DMS153 (cell line): ENCODE data around the gene PSMD5.
A peak's percentile ranks its signal among the peaks of the same experiment; 100 is the strongest.
"Not testable (repeated sequence)": the region's sequence is repeated elsewhere in the genome, so short reads cannot be mapped to it uniquely, and the experiment has no call there.

Experiments
- DNase-seq: peaks from one replicate; lab custom pipeline; 2025; lab: John Stamatoyannopoulos, UW

PSMD5 gene

DNA sequence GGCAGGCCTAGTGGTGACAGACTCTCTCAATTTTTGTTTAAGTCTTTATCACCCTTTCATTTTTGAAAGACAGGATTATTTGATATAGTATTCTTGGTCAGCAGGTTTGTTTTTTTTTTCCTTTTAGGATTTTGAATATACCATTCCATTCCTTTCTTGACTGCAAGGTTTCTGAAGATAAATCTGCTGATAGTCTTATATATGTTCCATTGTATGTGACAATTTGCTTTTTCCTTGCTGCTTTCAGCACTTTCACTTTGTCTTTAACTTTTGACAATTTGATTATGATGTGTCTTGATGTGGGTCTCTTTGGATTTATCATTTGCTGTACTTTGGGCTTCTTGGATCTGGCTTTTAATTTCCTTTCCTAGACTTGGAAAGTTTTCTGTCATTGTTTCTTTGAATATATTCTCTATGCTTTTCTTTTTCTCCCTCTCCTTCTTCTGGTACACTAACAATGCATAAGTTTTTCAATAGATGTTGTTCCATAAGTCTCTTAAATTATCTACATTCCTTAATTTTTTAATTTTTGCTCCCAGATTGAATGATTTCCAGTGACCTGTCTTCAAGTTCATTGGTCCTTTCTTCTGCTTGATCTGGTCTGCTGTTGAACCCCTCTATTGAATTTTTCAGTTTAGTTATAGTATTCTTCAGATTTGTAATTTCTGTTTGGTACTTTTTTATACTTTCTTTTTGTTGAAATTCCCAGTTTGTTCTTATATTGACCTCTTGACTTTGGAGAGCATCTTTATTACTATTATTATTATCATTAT lies 34.9 kb downstream of the PSMD5 start:
- DNase-seq, result no peak

DNA sequence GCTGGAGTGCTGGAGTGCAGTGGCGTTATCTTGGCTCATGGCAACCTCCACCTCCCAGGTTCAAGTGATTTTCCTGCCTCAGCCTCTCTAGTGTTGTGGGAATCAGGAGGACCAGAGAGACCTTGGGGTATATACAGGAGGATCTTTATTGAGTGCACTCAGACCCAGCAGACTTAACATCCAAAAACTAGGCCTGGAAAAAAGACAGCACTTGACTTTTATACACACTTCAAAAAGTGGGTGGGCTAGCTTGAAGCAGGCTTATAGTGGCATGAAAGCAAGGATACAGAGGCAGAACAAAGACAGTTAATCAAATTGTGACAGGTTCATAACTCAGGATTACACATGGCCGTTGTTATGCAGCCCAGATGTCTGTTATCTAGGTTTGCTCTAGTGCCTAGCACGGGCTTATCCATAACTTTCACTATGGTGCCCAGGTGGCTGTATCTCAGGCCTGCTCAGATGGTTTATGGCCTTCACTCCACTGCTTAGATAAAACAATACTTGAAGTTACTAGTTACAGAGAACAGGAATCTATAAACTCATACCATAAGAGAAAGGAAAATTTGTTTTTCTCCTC lies 37.8 kb downstream of the PSMD5 start:
- DNase-seq, result not testable (repeated sequence)

DNA sequence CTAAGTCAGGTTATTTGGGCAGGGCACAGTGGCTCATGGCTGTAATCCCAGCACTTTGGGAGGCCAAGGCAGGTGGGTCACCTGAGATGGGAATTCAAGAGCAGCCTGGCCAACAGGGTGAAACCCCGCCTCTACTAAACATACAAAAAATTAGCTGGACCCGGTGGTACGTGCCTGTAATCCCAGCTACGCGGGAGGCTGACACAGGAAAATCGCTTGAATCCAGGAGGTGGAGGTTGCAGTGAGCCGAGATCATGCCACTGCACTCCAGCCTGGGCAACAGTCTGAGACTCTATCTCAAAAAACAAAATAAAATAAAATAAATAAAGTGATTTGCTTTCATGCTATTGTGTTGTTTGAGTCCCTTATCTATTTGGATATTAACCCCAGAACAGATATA lies 41.3 kb downstream of the PSMD5 start:
- DNase-seq, result no peak

DNA sequence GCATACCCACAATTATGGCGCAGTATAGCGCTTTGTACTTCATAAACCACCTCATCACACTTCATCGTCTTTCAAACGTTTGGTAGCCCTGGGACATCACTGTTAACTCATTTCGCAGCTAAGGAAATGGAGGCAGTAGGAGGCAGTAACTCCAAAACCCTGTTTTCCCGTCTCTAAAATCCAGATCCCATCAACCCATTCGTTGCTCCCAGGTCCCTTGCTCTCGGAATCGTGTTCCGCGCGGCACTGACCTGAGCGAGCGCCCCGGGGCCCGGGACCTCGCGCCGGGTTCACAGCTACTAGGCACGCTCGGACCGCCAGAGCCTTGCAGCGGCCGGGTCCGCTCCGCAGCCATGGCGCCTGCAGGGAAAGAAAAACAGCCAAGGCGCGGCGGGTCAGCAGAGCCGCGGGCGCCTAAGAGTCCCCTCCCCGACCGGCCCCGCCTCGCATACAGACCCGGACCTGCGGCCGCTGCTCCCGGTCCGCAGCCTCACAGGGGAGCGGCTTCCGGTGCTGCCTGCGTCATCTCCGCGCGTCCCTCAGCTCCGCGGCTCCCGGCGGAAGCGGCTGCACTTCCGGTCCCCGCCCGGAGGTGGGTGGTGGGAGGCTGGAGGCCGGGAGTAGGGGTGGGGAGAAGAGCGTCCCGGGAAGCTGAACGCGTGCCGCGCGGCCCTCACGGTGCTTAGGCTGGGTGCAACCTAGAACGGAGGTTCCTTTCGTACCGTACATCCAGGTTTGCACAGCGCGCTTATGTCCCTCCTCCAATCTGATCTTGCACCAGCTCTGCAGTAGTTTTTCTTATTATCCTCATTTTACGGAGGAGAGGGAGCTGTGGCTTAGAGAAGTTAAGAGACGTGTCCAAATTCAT lies 49.6 kb downstream of the PSMD5 start, which contains the start of gene FBXW2:
FBXW2 (minus strand) TSS at position 519 of the 868 bp plus-strand sequence. CDS start 5,158 bp downstream, outside the sequence.
- peak; percentile 80 for DNase-seq

DNA sequence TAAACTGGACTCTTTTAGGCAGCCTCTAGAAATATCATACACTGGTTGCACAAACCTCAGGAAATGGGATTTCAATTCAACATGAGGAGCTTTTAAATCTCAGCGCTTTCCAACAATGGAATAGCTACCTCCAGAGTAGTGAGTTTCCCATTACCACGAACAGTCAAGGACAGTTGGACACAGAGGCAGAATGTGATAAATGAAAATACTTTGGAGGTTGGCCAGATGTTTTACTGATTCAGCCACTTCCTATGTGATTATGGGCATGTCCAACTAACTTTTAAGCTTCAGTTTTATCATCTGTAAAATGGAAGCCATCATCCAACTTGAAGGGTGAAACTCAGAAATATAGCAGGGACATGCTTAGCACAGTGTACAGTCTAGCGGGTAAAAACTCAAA lies 51.6 kb downstream of the PSMD5 start:
- DNase-seq, result no peak

DNA sequence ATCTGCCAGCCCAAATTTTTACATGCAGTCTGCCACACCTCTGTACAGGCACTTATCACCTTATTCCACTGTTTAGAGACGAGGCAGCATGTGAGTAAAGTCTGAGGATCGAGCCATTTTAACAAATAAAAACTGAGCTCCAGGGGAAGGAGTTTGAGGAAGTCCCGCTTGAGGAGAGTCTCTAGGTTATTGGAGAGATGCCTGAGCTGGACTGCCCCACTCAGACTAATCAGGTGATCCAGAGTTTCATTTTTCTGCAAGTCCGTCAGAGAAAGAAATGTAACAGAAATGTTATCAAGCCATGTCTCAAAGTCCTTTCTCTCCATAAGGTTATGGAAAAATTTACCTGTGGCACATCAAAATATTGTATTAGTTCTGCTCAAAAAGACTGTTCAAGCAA lies 54.8 kb downstream of the PSMD5 start:
- no peak for DNase-seq

DNA sequence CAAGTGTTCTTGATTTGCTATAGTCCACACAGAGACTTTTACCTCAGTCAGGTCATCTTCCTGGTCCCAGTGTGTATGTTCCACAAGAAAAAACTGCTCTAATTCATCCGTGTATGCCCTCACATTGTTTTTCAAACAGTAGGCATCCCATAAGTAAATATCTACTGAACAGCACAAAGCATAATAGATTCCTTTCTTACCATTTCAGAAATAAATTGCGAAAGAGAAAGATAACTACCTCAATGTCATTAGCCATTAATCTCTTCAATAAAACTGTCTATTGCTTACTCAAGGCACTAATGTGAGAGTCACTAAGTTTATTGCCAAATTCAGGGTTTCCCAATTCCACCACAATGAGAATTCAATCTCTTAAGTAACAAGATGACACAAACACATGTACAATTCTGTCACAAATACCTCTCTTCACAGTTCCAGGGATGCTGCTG lies 59.1 kb downstream of the PSMD5 start:
- no peak for DNase-seq

DNA sequence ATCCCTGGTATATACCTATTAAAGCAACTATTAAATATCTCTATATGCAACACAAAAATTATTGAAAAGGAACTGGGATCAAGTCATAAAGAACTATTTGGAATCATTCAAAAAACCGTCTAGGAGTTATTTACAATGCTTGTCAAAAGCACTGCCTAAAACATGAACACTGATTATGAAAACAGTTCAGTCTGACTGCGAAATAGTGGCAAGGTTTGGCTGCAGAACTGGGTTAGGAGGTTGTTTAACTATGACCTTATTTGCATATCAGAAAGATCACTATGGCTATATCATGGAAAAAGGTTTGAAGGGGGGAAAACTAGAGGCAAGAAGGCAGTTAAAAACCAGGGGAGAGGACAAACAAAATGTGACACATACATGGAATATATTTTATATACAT lies 61.5 kb downstream of the PSMD5 start:
- no peak for DNase-seq

DNA sequence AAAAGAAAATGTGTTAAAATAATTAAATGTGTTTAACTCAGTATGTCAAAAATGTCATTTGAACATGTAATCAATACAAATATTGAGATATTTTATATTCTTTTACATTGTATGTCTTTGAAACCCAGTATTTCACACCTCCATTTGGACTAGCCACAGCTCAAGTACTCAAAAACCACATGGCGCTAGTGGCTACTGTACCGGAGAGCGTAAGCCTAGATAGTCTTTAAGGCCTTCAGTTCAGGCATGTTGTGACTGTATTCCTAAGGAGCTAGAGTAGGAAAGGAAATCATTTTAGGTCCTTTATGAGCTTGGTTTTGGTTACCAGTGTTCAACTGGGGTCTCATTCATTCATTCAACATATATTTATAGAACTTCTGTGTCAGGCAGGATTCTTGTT lies 62.4 kb downstream of the PSMD5 start:
- no peak for DNase-seq

DNA sequence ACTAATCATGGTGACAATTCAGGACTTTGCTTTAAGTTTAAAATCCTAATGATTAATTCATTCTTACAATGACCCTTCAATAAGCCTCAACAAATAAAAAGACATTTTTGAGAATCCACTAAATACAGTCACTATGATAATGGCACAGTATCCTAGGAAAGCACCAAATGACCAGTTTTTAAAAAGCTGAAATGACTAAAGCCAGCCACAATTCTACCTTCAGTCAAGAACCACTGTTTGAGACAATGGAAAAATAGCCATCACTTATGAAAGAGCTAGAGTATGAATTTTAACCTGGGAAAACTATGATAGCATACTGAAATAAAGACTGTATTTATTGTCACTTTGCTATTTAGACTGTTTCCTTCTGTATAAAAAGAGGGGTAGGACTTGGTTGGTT lies 63.5 kb downstream of the PSMD5 start:
- DNase-seq, result no peak

DNA sequence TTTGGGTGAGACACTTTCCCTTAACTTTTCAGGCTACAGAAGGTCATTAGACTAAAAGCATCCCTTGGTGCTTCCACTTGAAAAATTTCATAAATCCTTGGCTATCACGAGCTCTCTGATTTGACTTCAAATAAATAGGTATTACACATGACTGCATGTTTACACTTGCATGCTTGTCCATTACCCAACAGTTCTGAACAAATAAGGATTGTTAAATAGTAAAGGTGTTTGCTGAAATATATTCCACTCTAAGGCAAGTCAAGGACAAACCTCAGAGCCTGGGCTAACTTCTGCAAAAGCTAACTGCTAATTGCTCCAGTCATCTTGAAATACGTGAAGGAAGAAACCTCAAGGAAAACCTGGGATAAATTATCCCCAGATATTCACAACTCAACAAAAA lies 64.0 kb downstream of the PSMD5 start:
- no peak for DNase-seq

DNA sequence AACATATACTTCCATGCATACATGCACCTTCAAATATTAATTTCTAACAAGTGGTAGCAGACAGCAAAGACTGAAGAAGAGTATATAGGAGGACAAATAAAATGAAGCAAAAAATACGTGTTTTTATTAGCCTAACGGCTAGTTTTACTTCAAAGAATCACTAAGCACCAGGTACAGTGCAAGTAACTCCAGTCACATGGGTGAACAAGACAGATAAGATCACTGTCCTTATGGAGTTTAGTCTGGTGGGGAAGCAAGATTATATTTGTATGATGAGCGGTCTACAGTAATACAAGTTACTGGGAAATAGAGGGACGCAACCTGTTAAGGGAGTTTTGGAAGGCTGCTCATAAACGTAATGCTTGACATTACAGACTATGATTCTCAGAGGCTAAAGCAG lies 65.5 kb downstream of the PSMD5 start:
- no peak for DNase-seq

DNA sequence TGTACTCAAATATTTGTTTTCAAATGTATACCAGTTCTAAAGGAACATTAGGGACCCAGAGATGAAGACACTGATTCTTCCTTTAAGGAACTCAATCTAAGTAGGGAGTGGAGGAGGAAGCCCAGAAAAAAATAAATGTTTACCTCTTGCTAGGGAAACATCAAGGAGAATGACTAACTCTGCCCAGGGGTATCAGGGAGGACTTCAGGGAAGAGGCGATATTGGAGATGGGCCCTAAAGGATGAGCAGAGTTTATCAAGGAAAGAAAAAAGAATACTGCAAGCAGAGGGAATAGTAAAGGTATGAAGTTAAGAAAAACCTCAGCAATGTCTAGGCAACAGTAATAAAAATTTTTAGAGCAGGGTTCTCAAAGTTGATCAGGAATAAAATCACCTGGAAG lies 65.9 kb downstream of the PSMD5 start:
- no peak for DNase-seq

DNA sequence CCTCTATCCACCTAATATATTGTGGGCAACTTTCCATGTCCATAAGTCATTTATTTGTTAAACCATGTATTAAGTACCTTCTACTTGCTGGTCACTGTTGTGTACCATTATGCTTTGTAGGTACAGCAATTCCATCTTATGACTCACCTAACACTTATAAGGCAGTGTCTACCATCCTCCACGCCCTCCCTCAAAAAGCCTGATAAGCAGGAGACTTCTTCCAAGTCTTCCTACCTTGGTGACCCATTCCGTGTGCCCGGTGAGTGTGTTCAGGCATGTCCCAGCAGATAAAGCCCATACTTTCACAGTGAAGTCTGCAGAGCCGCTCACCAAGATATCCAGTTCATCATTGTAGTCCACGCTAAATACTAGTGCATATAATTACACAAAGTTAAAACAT lies 66.9 kb downstream of the PSMD5 start:
- no peak for DNase-seq

DNA sequence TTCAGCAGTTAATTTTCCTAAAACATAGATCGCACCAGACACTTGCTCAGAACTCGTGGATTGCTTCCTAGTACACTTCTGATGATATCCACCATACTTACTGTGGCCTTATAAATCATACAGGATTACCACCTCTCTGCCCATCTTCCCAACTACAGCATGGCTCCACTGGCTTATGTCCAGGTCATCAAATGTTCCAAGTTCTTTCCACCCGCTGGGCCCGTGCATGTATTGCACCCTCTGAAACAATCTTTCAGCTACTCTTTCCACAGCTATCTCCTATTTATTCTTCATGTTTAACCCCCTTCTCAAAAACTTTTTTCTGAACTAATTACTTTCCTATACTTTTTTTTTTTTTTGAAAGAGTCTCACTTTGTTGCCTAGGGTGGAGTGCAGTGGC lies 68.0 kb downstream of the PSMD5 start:
- no peak for DNase-seq

DNA sequence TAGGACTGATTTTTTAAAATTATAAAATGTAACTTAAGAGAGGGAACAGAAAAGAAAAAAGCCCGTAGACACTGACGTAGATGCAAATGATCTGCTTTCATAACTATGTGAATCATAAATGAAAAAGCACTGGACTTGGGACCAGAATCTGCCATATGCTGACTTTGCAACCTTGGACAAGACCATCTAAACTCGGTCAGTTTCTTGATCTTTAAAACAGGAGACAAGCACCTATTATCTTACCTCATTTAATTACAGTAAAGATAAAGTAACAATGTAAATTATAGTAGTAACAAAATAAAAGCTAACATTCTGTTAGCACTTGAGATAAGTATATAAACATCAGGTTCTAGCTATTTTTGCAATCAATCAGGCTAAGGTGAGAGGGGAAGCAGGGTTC lies 69.5 kb downstream of the PSMD5 start:
- DNase-seq, result no peak

DNA sequence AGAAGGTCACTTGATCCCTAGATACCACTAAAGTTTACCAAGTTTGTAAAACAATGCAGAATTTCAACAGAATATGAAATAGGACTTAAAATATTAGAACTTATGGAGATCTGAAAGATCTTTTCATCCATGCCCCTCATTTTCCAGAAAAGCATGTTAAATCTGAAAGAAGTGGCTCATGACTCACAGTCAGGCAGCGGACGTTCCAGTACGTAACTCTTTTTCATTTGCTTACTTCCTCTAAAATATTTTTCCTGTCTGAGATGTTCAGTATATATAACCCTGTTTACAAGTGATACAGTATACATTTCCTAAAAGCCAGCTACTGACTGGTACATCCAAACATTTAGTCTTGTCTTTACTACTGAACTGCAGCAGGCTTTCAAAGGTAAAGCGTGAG lies 71.8 kb downstream of the PSMD5 start:
- no peak for DNase-seq

DNA sequence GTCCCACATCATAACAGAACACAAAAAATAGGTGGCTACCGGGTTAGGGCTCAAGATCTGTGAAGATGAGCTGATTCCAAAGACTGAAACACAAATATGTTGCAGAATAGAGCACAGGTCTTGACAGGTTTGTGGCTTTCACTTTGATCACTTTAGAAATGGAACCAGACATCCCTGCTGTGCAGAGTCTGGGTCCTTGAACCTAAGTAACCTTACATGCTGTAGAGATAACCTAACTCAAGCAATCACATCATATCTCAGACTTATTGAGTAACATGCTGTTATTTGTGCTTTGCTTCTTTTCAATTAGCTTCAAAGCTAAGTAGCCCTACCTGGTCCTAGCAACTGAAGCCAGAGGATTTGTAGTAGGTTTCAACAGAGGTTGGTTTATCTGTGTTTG lies 73.8 kb downstream of the PSMD5 start:
- no peak for DNase-seq

DNA sequence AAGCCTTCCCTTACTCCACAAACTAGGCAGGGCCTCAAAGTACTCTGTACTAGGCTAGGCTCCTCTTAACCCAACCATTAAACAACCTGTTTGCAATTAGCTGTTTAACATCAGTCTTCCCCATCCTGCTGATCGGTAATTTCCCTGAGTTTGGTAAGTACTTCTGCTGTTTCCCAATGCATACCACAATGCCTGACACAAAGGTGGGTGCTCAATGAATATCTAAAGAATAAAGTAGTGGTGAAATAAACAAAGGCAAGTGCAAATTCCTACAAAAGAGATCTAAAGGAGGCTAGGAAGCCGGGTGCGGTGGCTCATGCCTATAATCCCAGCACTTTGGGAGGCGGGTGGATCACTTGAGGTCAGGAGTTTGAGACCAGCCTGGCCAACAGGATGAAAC lies 74.5 kb downstream of the PSMD5 start:
- DNase-seq, result no peak

DNA sequence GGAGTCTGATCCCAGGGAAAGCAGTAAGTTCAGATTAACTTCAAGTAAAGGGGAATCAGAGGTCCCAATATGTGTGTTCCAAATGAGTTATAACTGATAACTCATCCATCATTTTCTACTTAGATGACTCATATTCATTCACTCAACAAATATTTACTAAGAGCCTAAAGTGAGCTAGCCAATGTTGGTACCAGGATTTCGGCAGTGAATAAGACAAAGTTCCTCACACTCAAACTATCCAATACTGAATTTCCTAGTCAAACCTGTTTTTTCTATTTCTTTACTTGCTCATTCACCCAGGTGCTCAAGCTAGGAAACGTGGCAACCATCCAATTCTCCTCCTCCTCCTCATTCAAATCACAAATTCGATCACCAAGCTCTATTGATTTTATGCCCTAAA lies 75.3 kb downstream of the PSMD5 start:
- DNase-seq, result no peak
